HG03103 (cell line): ENCODE data around the gene TUBGCP2.
"Not testable (repeated sequence)": the region's sequence is repeated elsewhere in the genome, so short reads cannot be mapped to it uniquely, and the experiment has no call there.

ENCODE experiments used
- ATAC-seq: cut with Tn5 transposase; IDR thresholded peaks from one replicate; pipeline ENCODE4 v1.9.1; 2021; ENCODE audit warnings: low read depth; ENCODE audit not compliant: unreplicated experiment

Gene TUBGCP2

DNA sequence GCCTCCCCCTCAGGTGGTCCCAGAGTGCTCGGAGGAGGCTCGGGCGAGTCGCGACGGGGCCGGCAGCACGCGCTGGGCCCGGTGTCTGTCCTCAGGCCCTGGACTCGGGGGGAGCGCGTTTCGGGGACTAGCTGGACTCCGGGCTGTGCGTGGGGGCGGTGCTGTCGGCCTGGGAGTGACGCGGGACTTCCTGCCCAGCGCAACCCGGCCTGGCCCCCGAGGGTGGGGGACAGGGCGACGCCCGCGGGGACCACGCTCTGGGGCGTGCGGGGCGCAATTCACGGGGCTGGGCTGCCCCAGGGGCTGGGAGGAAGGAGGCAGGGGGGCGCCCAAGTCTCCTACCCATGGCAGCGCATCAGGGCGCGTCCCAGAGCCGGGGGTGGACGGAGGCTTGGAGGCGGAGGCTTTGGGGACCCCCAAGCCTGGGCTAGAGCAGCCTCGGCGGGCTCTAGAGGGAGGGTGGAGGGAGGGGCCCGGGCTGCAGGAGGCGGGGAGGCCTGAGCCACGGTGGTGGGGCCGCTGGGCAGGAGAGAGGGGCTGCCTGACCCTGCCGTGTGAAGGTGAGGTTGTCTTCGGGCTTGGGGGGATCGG is 73.3 kb downstream of the TUBGCP2 start:
- ATAC-seq: no peak

GRCh38 chr10:133234796-133235195 is 73.9 kb downstream of the TUBGCP2 start:
- ATAC-seq: not testable (repeated sequence)

- no peak for ATAC-seq
These were observed 76.6 kb downstream of the TUBGCP2 start for GRCh38 chr10:133231946-133232574.

DNA sequence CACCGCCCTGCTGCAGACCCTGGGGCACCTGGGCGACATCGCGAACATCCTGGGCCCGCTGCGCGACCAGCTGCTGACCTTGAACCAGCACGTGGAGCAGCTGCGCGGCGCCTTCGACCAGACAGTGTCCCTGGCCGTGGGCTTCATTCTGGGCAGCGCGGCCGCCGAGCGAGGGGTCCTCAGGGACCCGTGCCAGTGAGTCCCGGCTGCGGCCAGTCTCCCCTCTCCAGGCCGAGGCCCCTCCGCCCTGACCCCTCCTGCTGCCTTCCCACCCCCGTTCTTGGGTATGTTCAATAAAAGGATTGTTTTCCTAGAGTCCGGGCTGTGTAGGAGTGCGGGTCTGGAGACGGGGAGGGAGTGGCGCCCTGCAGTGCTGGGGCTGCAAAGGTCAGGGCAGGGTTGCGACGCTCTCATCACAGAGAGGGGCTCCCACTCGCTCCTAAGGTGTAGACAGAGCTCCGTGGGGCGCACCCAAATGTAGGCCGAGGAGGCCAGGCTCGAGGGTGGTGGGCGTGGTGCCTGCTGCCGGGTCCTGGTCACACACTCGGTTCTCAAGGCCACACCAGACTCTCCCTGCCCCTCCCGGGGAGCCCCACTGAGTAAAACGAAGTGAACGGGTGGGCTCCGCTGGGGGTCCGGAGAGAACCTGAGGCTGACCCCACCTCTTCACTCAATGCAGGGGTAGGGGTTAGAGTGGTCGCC is 77.3 kb downstream of the TUBGCP2 start:
- no peak for ATAC-seq

- no peak for ATAC-seq
These were observed 78.1 kb downstream of the TUBGCP2 start for GRCh38 chr10:133230387-133231195.

GRCh38 chr10:133230044-133230361 is 78.7 kb downstream of the TUBGCP2 start, which contains the start of gene UTF1:
Gene UTF1, plus strand, starts transcription at chr10:133230217. Its CDS starts 72 bp downstream, at chr10:133230289.
- ATAC-seq: no peak

- no peak for ATAC-seq
These were observed 79.2 kb downstream of the TUBGCP2 start for GRCh38 chr10:133229265-133230043.
